NCI-H2196 treated with DMSO at 0.1 percent for 48 hours (cell line): ENCODE data around the gene UGT2A1.

Source experiments
- DNase-seq: peaks from one replicate; lab custom pipeline; 2025; ENCODE audit not compliant: unreplicated experiment; lab: John Stamatoyannopoulos, UW

UGT2A1 gene

DNA sequence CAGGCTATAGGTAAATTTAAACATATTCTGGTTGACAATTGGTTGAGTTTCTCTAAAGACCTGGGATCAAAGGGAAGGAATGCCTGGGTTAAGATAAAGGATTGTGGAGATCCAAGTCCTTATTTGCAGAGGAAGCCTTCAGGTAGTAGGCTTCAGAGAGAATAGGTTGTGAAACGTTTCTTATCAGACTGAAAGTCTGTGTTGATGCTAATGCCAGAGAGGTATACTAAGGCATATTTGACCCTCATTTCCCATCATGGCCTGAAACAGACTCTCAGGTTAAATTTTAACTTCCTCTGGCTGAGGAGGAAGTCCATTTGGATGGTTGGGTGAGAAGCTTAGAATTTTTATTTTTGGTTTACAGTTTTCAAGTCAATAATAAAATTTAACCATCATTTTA is 61.7 kb downstream of the UGT2A1 start:
- no peak for DNase-seq

- no peak for DNase-seq
These were observed 63.2 kb downstream of the UGT2A1 start for GRCh38 chr4:69589884-69590283.

DNA sequence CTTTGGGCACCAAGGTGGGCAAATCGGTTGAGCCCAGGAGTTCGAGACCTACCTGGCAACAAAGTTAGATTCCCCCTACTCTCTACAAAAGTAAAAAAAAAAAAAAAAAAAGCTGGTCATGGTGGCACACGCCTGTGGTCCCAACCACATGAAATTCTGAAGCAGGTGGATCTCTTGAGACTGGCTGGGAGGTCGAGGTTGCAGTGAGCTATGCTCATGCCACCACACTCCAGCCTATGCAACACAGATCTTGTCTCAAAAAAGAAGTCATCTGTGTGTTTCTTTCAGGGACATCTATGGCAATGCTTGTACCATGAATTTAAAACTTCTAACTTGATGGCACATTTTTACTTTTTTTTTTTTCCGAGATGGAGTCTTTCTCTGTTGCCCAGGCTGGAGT is 68.9 kb downstream of the UGT2A1 start:
- DNase-seq, result no peak

- DNase-seq, result no peak
These were observed 69.5 kb downstream of the UGT2A1 start for GRCh38 chr4:69583543-69583942.

- no peak for DNase-seq
These were observed 75.8 kb downstream of the UGT2A1 start for GRCh38 chr4:69577245-69577644.

DNA sequence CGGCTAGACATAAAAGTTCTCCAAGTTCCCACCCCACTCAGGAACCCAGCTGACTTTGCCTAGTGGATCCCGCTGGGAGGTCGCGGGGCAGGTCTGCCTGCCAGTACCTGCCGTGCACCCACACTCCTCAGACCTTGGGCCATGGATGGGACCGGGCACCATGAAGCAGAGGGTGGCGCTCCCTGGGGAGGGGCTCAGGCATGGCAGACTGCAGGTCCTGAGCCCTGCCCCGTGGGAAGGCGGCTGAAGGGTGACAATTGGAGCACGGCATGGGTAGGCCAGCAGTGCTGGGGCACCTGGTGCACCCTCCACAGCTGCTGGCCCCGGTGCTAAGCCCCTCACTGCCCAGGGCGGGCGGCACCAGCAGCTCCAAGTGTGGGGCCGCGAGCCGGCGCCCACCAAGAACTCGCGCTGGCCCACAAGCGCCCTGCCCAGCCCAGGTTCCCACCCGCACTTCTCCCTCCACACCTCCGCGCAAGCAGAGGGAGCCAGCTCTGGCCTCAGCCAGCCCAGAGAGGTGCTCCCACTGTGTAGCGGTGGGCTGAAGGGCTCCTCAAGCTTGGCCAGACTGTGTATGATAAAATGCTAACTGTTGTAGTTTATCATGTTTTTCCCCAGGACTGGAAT is 76.7 kb downstream of the UGT2A1 start:
- no peak for DNase-seq

- no peak for DNase-seq
These were observed 84.3 kb downstream of the UGT2A1 start for GRCh38 chr4:69568787-69569186.

GRCh38 chr4:69563424-69563823 is 89.6 kb downstream of the UGT2A1 start:
- no peak for DNase-seq

GRCh38 chr4:69549651-69550050 is 103.4 kb downstream of the UGT2A1 start:
- DNase-seq, result no peak

GRCh38 chr4:69546134-69546765 is 106.8 kb downstream of the UGT2A1 start:
- DNase-seq, result no peak
